ENCODE data around the gene SEL1L3. TPM values are rescaled to one million over a fixed set of nuclear protein-coding genes. Genes with fewer than 3 reads are reported as not detected.

Gene SEL1L3
- total and polyA plus RNA-seq, 8 donors = 4.1 to 173 (median 53.6) TPM

DNA sequence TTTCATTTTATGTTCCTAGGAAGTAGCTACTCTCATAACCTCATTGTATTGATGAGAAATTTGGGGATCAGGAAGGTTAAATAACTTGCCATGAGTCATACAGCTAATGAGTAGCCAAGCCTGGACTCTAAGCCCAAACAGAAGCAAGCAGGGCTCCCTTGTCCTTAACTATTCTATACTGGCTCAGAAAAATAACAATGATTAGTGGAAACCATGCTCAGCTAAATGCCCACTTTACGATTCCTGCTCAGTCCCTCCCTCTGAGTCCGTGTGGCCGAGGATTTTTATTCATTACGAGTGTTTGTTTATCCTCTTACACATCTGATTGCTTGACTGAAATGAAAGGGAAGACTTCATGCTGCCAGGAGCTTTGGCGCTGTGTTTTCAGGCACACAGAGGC, 106.3 kb downstream of the SEL1L3 start:
- Histone ChIP-seq H3K36me3 (peaks cover 8 to 88% (median 76%) of the 10 kb centered on the region in 4 donors), H3K4me1 (no peaks in the 10 kb centered on the region), H3K27me3 (no peaks in the 10 kb centered on the region), H3K9me3 (no peaks in the 10 kb centered on the region), H3K4me3 (no peak overlapping the region), H3K27ac (no peak overlapping the region)
- 60 to 70% (median 68%) methylated on average over 5 of the region's 5 CpGs for WGBS, 5 donors
- TF ChIP-seq, protein P1, sequence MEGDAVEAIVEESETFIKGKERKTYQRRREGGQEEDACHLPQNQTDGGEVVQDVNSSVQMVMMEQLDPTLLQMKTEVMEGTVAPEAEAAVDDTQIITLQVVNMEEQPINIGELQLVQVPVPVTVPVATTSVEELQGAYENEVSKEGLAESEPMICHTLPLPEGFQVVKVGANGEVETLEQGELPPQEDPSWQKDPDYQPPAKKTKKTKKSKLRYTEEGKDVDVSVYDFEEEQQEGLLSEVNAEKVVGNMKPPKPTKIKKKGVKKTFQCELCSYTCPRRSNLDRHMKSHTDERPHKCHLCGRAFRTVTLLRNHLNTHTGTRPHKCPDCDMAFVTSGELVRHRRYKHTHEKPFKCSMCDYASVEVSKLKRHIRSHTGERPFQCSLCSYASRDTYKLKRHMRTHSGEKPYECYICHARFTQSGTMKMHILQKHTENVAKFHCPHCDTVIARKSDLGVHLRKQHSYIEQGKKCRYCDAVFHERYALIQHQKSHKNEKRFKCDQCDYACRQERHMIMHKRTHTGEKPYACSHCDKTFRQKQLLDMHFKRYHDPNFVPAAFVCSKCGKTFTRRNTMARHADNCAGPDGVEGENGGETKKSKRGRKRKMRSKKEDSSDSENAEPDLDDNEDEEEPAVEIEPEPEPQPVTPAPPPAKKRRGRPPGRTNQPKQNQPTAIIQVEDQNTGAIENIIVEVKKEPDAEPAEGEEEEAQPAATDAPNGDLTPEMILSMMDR (IDR thresholded peaks at IDR 0.05) = no peak
- TF ChIP-seq POLR2A (IDR thresholded peaks at IDR 0.05) (no peak), EP300 (IDR thresholded peaks at IDR 0.05) (no peak), POLR2AphosphoS5 (IDR thresholded peaks at IDR 0.05) (no peak)
- no peak for DNase-seq
- intact Hi-C loops (cut with DNase I; ENCODE audit: low total_unique reads) = no loop called here

DNA sequence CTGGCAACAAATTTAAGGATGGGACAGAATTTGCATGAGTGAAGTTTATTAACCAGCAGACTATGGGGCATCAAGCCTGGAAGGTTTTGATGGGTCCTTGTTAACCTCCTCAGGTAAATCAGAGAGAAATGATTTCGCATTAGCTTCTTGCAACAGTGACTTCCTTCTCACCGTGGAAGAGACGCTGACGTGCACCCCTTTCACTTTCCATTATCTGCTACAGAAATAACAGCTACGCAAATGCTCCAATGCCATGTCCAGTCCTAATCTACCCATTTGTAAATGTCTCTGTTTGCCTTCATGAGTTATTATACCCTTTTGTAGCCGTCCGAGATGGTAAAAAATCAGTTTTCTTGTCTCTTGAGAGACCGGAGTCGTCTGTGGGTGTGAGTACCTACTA, 106.9 kb downstream of the SEL1L3 start:
- TF ChIP-seq, protein P1 (IDR thresholded peaks at IDR 0.05) = no peak
- TF ChIP-seq POLR2A (IDR thresholded peaks at IDR 0.05) (no peak), POLR2AphosphoS5 (IDR thresholded peaks at IDR 0.05) (no peak), EP300 (IDR thresholded peaks at IDR 0.05) (no peak)
- H3K9me3 ChIP-seq = no peaks in the 10 kb centered on the region
- no peaks in the 10 kb centered on the region for H3K27me3 ChIP-seq
- H3K36me3 ChIP-seq = peaks cover 4 to 89% (median 73%) of the 10 kb centered on the region in 4 donors
- intact Hi-C loops (cut with DNase I; ENCODE audit: low total_unique reads) = no loop called here
- no peak overlapping the region for H3K4me3 ChIP-seq
- no peak for DNase-seq
- no peaks in the 10 kb centered on the region for H3K4me1 ChIP-seq
- 89 to 95% (median 91%) methylated on average over 9 of the region's 9 CpGs for WGBS, 5 donors
- H3K27ac ChIP-seq = no peak overlapping the region

DNA sequence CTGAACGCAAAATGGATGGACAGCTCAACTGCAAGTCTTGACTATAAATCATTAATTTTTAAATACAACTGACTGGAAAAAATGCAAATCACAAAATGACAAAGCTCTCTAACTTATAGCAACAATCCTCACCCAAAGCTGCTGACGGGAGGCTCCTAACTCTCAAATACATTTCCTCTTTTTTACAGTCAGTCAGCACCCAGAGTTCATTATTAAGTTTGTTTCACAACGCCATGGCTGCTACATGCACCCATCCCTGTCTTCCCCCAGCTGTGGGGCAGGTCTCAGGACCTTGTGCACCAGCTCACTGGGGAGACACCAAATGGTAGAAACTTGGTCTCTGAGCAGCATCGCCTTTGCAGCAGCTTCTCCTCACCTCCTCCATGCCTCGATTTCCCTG, 109.5 kb downstream of the SEL1L3 start:
- H3K4me3 ChIP-seq = no peak overlapping the region

DNA sequence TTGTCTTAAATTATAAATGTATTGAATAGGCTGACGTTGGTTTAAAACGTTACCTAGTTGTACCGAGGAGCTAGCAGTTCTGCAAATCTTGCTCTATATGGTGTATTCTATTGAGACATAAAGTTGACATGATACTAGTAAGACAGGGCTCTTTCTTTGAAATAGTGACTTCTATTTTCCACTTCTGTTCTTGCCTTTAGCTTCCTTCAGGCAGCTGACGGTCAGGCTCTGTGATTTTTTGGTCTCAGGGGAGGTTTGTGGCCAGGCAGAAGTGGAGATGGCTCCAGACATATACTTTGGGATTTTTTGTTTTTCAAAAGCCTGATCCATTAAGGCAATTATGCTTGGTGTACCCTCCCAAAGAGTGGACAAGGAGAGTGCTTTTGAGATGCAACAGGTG, 111.9 kb downstream of the SEL1L3 start:
- WGBS, 5 donors = 88 to 95% (median 90%) methylated on average over 4 of the region's 4 CpGs
- H3K9me3 ChIP-seq = no peaks in the 10 kb centered on the region
- no peak overlapping the region for H3K4me3 ChIP-seq
- DNase-seq = no peak
- intact Hi-C loops (cut with DNase I; ENCODE audit: low total_unique reads) = no loop called here
- H3K27ac ChIP-seq = no peak overlapping the region
- no peaks in the 10 kb centered on the region for H3K4me1 ChIP-seq
- H3K27me3 ChIP-seq = no peaks in the 10 kb centered on the region
- TF ChIP-seq, protein P1 (IDR thresholded peaks at IDR 0.05) = no peak
- TF ChIP-seq POLR2A (IDR thresholded peaks at IDR 0.05) = no peak
- no peak for TF ChIP-seq EP300 (IDR thresholded peaks at IDR 0.05)
- no peak for TF ChIP-seq POLR2AphosphoS5 (IDR thresholded peaks at IDR 0.05)
- H3K36me3 ChIP-seq = peaks cover 0 to 71% (median 40%) of the 10 kb centered on the region in 4 donors

More for the DNA sequence above, 109.5 kb downstream of the SEL1L3 start:
- Histone ChIP-seq H3K9me3 (no peaks in the 10 kb centered on the region), H3K27me3 (no peaks in the 10 kb centered on the region), H3K4me1 (no peaks in the 10 kb centered on the region), H3K27ac (no peak overlapping the region), H3K36me3 (peaks cover 0 to 71% (median 51%) of the 10 kb centered on the region in 4 donors)
- TF ChIP-seq, protein P1 (IDR thresholded peaks at IDR 0.05) = no peak
- TF ChIP-seq EP300 (IDR thresholded peaks at IDR 0.05) (no peak), POLR2AphosphoS5 (IDR thresholded peaks at IDR 0.05) (no peak), POLR2A (IDR thresholded peaks at IDR 0.05) (no peak)
- WGBS, 5 donors = 92 to 98% (median 93%) methylated on average over 5 of the region's 5 CpGs
- DNase-seq = no peak
- intact Hi-C loops (cut with DNase I; ENCODE audit: low total_unique reads) = no loop called here

Data from stomach (tissue), 9 donors.